ENCODE results near the gene DPYSL5. TPM values are rescaled to one million over a fixed set of nuclear protein-coding genes. Genes with fewer than 3 reads are reported as not detected.

DPYSL5 gene
- total RNA-seq, 1 donor from 2014 or later: 313 TPM

DNA sequence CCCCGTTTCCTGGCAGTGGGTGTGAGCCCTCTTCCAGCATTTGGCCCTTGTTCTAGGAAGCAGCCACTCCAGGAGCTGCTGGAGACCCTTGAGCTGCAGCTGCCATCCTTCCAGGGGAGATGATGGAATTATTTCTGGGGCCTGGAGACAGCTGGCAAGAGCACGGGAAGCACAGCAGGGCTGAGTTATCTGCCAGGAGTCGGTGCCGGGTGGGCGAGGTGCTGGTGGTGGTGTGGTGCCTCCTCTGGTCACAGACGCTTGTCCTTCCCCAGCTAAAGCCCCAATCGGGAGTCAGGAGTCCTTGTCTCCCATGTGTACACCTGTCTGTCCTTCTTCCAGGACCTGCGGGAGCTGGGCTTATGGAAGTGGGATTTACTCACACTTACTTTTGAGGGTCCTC is 36.0 kb downstream of the DPYSL5 start:
- Mint-ChIP-seq H3K4me3 (ENCODE audit: unreplicated experiment) (no peak overlapping the region), H3K4me1 (ENCODE audit: low read depth, unreplicated experiment) (peaks cover 16% of the 10 kb centered on the region), H3K27ac (ENCODE audit: unreplicated experiment) (peak overlapping the region; percentile 64), H3K27me3 (ENCODE audit: unreplicated experiment) (peaks cover 10% of the 10 kb centered on the region), H3K9me3 (ENCODE audit: unreplicated experiment) (peaks cover 8% of the 10 kb centered on the region), H3K36me3 (ENCODE audit: unreplicated experiment) (peaks cover 13% of the 10 kb centered on the region)
- TF ChIP-seq, protein P1, sequence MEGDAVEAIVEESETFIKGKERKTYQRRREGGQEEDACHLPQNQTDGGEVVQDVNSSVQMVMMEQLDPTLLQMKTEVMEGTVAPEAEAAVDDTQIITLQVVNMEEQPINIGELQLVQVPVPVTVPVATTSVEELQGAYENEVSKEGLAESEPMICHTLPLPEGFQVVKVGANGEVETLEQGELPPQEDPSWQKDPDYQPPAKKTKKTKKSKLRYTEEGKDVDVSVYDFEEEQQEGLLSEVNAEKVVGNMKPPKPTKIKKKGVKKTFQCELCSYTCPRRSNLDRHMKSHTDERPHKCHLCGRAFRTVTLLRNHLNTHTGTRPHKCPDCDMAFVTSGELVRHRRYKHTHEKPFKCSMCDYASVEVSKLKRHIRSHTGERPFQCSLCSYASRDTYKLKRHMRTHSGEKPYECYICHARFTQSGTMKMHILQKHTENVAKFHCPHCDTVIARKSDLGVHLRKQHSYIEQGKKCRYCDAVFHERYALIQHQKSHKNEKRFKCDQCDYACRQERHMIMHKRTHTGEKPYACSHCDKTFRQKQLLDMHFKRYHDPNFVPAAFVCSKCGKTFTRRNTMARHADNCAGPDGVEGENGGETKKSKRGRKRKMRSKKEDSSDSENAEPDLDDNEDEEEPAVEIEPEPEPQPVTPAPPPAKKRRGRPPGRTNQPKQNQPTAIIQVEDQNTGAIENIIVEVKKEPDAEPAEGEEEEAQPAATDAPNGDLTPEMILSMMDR (IDR thresholded peaks at IDR 0.05; ENCODE audit: partially characterized antibody, unreplicated experiment): no peak
- no peak for DNase-seq

DNA sequence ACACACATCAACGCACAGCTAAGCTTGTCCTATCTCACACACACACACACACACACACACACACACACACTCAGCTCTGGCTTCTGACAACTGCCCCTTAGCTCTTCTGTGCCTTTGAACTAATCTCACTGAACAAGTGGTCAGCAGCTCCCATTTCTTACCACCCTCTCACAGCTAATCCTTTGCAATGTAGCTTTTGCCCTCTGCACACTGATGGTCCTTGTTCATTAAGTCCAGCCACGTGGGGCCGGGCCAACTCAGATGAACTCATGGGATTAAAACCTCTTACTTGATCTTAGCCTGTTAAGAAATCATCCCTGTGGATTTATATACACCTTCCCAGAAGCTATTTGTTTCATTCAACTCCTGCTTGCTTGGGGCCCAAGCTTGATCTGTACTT is 36.6 kb downstream of the DPYSL5 start:
- DNase-seq: no peak
- peaks cover 17% of the 10 kb centered on the region for H3K4me1 Mint-ChIP-seq (ENCODE audit: low read depth, unreplicated experiment)
- H3K36me3 Mint-ChIP-seq (ENCODE audit: unreplicated experiment): peaks cover 13% of the 10 kb centered on the region
- peaks cover 10% of the 10 kb centered on the region for H3K9me3 Mint-ChIP-seq (ENCODE audit: unreplicated experiment)
- TF ChIP-seq, protein P1 (IDR thresholded peaks at IDR 0.05; ENCODE audit: partially characterized antibody, unreplicated experiment): no peak
- peak overlapping the region; percentile 32 for H3K4me3 Mint-ChIP-seq (ENCODE audit: unreplicated experiment)
- H3K27ac Mint-ChIP-seq (ENCODE audit: unreplicated experiment): peak overlapping the region; percentile 64
- H3K27me3 Mint-ChIP-seq (ENCODE audit: unreplicated experiment): peaks cover 10% of the 10 kb centered on the region

DNA sequence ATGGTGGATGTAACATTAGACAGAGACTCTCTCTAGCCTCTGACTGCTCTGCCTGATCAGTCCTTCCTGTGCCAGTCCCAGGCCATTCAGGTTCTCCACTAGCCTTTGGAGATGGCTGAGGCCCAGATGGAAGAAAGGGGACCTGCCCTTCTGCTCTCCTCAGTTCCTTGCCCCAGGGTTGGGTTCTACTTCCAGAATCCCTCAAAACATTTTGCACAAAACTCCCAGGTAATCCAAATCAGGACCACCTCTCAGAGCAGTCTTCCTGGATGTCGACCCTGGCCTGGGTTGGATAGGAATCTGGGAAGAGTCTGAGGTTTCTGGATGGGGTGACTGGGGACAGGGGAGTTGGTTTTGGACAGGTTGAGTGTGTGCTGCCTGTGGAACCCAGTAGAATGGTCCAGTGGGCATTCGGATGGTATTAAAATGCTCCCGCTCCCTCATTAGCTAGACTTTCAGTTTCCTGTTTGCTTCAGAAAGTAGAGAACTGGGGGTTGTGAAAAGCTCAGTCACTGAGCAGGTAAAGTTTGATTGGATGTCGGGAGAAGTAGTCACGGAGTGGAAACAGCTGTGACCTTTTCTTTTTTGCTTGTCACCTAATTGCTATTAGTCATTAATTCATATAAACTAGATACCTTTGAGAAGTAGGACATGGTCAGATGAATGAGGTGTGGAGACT is 37.9 kb downstream of the DPYSL5 start:
- peaks cover 26% of the 10 kb centered on the region for H3K4me1 Mint-ChIP-seq (ENCODE audit: low read depth, unreplicated experiment)
- TF ChIP-seq, protein P1 (IDR thresholded peaks at IDR 0.05; ENCODE audit: partially characterized antibody, unreplicated experiment): no peak
- peaks cover 10% of the 10 kb centered on the region for H3K36me3 Mint-ChIP-seq (ENCODE audit: unreplicated experiment)
- no peak for DNase-seq
- H3K9me3 Mint-ChIP-seq (ENCODE audit: unreplicated experiment): peaks cover 11% of the 10 kb centered on the region
- no peak overlapping the region for H3K4me3 Mint-ChIP-seq (ENCODE audit: unreplicated experiment)
- H3K27ac Mint-ChIP-seq (ENCODE audit: unreplicated experiment): no peak overlapping the region
- peaks cover 9% of the 10 kb centered on the region for H3K27me3 Mint-ChIP-seq (ENCODE audit: unreplicated experiment)

DNA sequence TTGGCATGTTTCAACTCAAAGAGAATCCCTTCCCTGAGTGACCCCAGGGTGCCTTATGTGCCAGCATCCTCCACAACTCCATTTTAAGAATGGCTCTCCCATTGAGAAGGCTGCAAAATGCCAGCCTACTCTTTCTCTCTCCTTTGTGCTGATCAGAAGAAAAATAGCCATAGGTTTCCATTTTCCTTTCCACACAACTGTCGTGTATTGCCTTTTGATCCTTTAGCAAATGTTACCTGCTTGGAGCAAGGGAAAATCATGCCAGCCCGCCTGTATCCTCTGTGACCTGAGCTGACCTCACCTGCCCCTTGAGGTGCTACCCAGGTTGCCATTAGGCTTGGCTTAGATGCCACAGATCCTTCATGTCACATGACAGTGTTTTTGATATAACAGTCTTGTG is 38.8 kb downstream of the DPYSL5 start:
- H3K36me3 Mint-ChIP-seq (ENCODE audit: unreplicated experiment): peaks cover 10% of the 10 kb centered on the region
- TF ChIP-seq, protein P1 (IDR thresholded peaks at IDR 0.05; ENCODE audit: partially characterized antibody, unreplicated experiment): no peak
- H3K4me3 Mint-ChIP-seq (ENCODE audit: unreplicated experiment): no peak overlapping the region
- H3K9me3 Mint-ChIP-seq (ENCODE audit: unreplicated experiment): peaks cover 11% of the 10 kb centered on the region
- H3K27me3 Mint-ChIP-seq (ENCODE audit: unreplicated experiment): peaks cover 6% of the 10 kb centered on the region
- DNase-seq: no peak
- no peak overlapping the region for H3K27ac Mint-ChIP-seq (ENCODE audit: unreplicated experiment)
- H3K4me1 Mint-ChIP-seq (ENCODE audit: low read depth, unreplicated experiment): peaks cover 32% of the 10 kb centered on the region

DNA sequence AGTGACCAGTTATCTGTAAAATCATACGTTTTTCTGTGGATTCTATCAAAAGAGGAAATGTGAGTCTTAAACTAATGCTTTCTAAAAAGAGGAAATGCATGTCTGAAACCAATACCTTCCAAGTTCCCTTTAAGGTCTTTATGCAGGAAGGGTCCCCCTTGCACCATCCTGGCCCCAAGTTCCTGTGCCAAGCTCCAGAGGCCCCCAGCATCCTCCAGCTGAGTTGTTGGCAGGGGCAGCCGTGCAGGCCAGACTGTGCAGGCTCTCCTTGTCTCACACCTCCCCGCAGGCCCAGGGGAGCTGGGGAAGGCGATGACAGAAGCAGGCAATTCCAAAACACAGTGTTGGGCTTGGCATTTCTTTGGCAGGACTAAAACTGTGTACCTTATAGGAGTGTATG is 39.2 kb downstream of the DPYSL5 start:
- Mint-ChIP-seq H3K4me1 (ENCODE audit: low read depth, unreplicated experiment) (peaks cover 36% of the 10 kb centered on the region), H3K9me3 (ENCODE audit: unreplicated experiment) (peaks cover 11% of the 10 kb centered on the region), H3K36me3 (ENCODE audit: unreplicated experiment) (peaks cover 10% of the 10 kb centered on the region), H3K27ac (ENCODE audit: unreplicated experiment) (no peak overlapping the region), H3K27me3 (ENCODE audit: unreplicated experiment) (peaks cover 6% of the 10 kb centered on the region), H3K4me3 (ENCODE audit: unreplicated experiment) (no peak overlapping the region)
- TF ChIP-seq, protein P1 (IDR thresholded peaks at IDR 0.05; ENCODE audit: partially characterized antibody, unreplicated experiment): no peak
- no peak for DNase-seq
